ENCODE measurements around the gene CALD1. TPM values are rescaled to one million over a fixed set of nuclear protein-coding genes. Genes with fewer than 3 reads are reported as not detected.

CALD1 gene
- total and polyA plus RNA-seq, 8 donors, result 146 to 1,007 (median 302) TPM

- no peaks in the 10 kb centered on the region for H3K9me3 ChIP-seq
- no peaks in the 10 kb centered on the region for H3K27me3 ChIP-seq
- H3K4me3 ChIP-seq, result no peak overlapping the region
- intact Hi-C loops (cut with DNase I; ENCODE audit: low total_unique reads), result no loop called here
- no peaks in the 10 kb centered on the region for H3K36me3 ChIP-seq
- H3K4me1 ChIP-seq, result peaks cover 0 to 20% (median 10%) of the 10 kb centered on the region in 4 donors
- H3K27ac ChIP-seq, result peak overlapping the region in 3 of 5 donors; percentile 5 to 41 (median 38)
- WGBS, 5 donors, result 83 to 95% (median 88%) methylated on average over 3 of the region's 3 CpGs
- no peak for DNase-seq
- TF ChIP-seq POLR2A (IDR thresholded peaks at IDR 0.05) (no peak), POLR2AphosphoS5 (IDR thresholded peaks at IDR 0.05) (no peak), CTCF (IDR thresholded peaks at IDR 0.05) (no peak), EP300 (IDR thresholded peaks at IDR 0.05) (no peak)
Measured at GRCh38 chr7:134804854-134805253, 25.4 kb downstream of the CALD1 start.

- WGBS, 5 donors, result 85 to 96% (median 93%) methylated on average over 4 of the region's 4 CpGs
Measured at GRCh38 chr7:134806197-134806596, 26.8 kb downstream of the CALD1 start.

GRCh38 chr7:134809616-134810015 is 30.2 kb downstream of the CALD1 start:
- intact Hi-C loops (cut with DNase I; ENCODE audit: low total_unique reads), result no loop called here
- TF ChIP-seq CTCF (IDR thresholded peaks at IDR 0.05), result no peak
- TF ChIP-seq POLR2AphosphoS5 (IDR thresholded peaks at IDR 0.05), result no peak
- no peak for TF ChIP-seq POLR2A (IDR thresholded peaks at IDR 0.05)
- no peak for TF ChIP-seq EP300 (IDR thresholded peaks at IDR 0.05)
- 69 to 88% (median 78%) methylated on average over 1 of the region's 1 CpG for WGBS, 5 donors
- Histone ChIP-seq H3K4me1 (peaks cover 5 to 59% (median 31%) of the 10 kb centered on the region in 4 donors), H3K9me3 (no peaks in the 10 kb centered on the region), H3K4me3 (no peak overlapping the region), H3K27ac (peak overlapping the region in 1 of 5 donors; percentile 63), H3K27me3 (no peaks in the 10 kb centered on the region), H3K36me3 (no peaks in the 10 kb centered on the region)
- DNase-seq, result no peak

More at GRCh38 chr7:134806197-134806596, 26.8 kb downstream of the CALD1 start:
- TF ChIP-seq POLR2AphosphoS5 (IDR thresholded peaks at IDR 0.05) (no peak), POLR2A (IDR thresholded peaks at IDR 0.05) (no peak), CTCF (IDR thresholded peaks at IDR 0.05) (no peak), EP300 (IDR thresholded peaks at IDR 0.05) (no peak)
- intact Hi-C loops (cut with DNase I; ENCODE audit: low total_unique reads), result no loop called here
- no peak for DNase-seq
- Histone ChIP-seq H3K9me3 (no peaks in the 10 kb centered on the region), H3K27ac (peak overlapping the region in 1 of 5 donors; percentile 31), H3K27me3 (no peaks in the 10 kb centered on the region), H3K4me3 (no peak overlapping the region), H3K36me3 (no peaks in the 10 kb centered on the region), H3K4me1 (peaks cover 0 to 33% (median 15%) of the 10 kb centered on the region in 4 donors)

GRCh38 chr7:134811765-134812164 is 32.3 kb downstream of the CALD1 start:
- DNase-seq, result peak in 1 of 2 donors; percentile 68
- Histone ChIP-seq H3K27ac (peak overlapping the region in 4 of 5 donors; percentile 8 to 71 (median 63)), H3K4me3 (no peak overlapping the region), H3K4me1 (peaks cover 5 to 79% (median 31%) of the 10 kb centered on the region in 4 donors), H3K9me3 (no peaks in the 10 kb centered on the region), H3K36me3 (no peaks in the 10 kb centered on the region), H3K27me3 (no peaks in the 10 kb centered on the region)
- intact Hi-C loops (cut with DNase I; ENCODE audit: low total_unique reads), result no loop called here
- TF ChIP-seq CTCF (IDR thresholded peaks at IDR 0.05) (no peak), EP300 (IDR thresholded peaks at IDR 0.05) (no peak), POLR2A (IDR thresholded peaks at IDR 0.05) (no peak)
- 28 to 31% (median 30%) methylated on average over 3 of the region's 3 CpGs for WGBS, 5 donors

All from stomach (tissue), 9 donors.